CD4-positive, alpha-beta T cell treated with Interleukin-15 for 4 hours (primary cell): ENCODE results near the gene SCTR.

ENCODE experiments used
- DNase-seq: peaks from one replicate; pipeline ENCODE4 v3.0.0-alpha.2; 2020; ENCODE audit warnings: low spot score

SCTR gene

GRCh38 chr2:119487434-119488244, 36.6 kb downstream of the SCTR start:
- DNase-seq, result no peak

GRCh38 chr2:119486886-119487285, 37.4 kb downstream of the SCTR start:
- no peak for DNase-seq

- no peak for DNase-seq
Observed at GRCh38 chr2:119486196-119486827, 38.0 kb downstream of the SCTR start.

- DNase-seq, result no peak
Observed at GRCh38 chr2:119485336-119486110, 38.8 kb downstream of the SCTR start.

- no peak for DNase-seq
Observed at GRCh38 chr2:119484834-119485233, 39.4 kb downstream of the SCTR start.

GRCh38 chr2:119483896-119484718, 40.2 kb downstream of the SCTR start:
- no peak for DNase-seq

- no peak for DNase-seq
Observed at GRCh38 chr2:119483395-119483753, 40.9 kb downstream of the SCTR start.

- DNase-seq, result no peak
Observed at GRCh38 chr2:119482481-119483394, 41.5 kb downstream of the SCTR start.

- no peak for DNase-seq
Observed at GRCh38 chr2:119481501-119482455, 42.5 kb downstream of the SCTR start.

- no peak for DNase-seq
Observed at GRCh38 chr2:119480718-119481142, 43.6 kb downstream of the SCTR start.

GRCh38 chr2:119480184-119480583, 44.1 kb downstream of the SCTR start:
- DNase-seq, result no peak

- DNase-seq, result no peak
Observed at GRCh38 chr2:119478978-119479295, 45.3 kb downstream of the SCTR start.

- DNase-seq, result no peak
Observed at GRCh38 chr2:119478188-119478977, 45.9 kb downstream of the SCTR start.

GRCh38 chr2:119477113-119477505, 47.2 kb downstream of the SCTR start:
- DNase-seq, result no peak

GRCh38 chr2:119476301-119477112, 47.8 kb downstream of the SCTR start:
- peak; percentile 17 for DNase-seq

GRCh38 chr2:119475857-119476244, 48.4 kb downstream of the SCTR start:
- no peak for DNase-seq

GRCh38 chr2:119475225-119475856, 48.9 kb downstream of the SCTR start:
- DNase-seq, result no peak
